ENCODE measurements around the gene FBP2.

DNA sequence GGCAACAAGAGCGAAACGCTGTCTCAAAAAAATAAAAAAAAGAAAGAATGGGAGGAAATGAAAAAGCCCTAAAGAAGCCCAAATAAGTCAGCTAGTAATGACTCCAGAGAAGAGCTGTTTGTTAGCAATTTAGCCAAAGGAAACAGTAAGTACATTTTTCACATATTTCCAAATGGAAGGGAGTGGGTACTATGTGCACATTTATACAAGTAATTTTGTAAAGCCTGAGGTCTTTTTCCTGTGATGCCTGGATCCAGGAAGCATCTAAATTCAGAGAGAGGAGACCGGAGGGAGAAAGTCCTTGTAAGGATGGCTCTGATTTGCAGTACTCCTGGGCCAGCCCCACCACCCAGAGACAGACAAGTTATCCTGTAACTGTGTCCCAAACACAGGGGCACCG lies 31.0 kb upstream of the FBP2 start:
- TF ChIP-seq, protein P1, sequence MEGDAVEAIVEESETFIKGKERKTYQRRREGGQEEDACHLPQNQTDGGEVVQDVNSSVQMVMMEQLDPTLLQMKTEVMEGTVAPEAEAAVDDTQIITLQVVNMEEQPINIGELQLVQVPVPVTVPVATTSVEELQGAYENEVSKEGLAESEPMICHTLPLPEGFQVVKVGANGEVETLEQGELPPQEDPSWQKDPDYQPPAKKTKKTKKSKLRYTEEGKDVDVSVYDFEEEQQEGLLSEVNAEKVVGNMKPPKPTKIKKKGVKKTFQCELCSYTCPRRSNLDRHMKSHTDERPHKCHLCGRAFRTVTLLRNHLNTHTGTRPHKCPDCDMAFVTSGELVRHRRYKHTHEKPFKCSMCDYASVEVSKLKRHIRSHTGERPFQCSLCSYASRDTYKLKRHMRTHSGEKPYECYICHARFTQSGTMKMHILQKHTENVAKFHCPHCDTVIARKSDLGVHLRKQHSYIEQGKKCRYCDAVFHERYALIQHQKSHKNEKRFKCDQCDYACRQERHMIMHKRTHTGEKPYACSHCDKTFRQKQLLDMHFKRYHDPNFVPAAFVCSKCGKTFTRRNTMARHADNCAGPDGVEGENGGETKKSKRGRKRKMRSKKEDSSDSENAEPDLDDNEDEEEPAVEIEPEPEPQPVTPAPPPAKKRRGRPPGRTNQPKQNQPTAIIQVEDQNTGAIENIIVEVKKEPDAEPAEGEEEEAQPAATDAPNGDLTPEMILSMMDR (IDR thresholded peaks at IDR 0.05): no peak
- TF ChIP-seq POLR2A (IDR thresholded peaks at IDR 0.05): no peak

Measured in esophagus squamous epithelium (tissue), 4 donors.